NCI-H128 (cell line): ENCODE measurements around the gene GPR26.

Experiments
- DNase-seq: peaks from one replicate; lab custom pipeline; 2025; ENCODE audit not compliant: unreplicated experiment; lab: John Stamatoyannopoulos, UW

The GPR26 gene

DNA sequence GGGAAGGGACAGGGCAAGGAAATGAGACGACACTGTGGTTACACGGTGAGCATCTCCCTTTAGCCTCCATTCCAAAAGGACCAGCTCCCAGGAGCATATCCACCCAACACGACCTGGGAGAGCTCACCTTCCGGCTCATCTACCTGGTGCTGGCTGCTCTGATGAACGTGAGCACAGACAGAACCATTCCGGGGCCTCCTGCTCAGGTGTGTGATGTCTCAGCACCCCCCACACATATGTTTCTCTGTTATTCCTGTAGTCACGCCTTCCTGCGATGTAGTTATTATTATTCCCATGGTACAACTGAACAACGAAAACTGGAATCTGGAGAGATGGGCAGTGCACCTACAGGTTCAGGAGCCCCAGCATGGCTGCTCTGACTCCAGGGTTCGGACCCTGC is 20.5 kb upstream of the GPR26 start:
- no peak for DNase-seq

DNA sequence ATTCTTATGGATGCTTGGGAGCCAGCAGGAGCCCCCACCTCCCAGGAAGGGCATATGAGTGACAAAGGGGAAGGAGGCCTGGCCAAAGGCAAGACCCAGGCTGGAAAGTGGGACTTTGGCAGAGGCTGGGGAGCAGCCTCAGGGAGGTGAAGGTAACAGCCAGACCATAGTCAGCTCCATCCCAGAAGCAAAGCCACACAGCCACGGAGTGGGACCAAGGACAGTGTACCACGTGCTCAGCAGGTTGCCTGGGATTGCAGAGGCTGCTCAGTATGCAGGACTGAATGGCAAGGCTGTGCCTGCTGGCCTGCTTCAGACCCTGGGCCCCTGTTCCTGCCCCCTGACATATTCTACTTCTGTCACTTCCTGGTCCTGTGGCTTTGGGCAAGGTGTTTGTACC is 17.6 kb upstream of the GPR26 start:
- no peak for DNase-seq

DNA sequence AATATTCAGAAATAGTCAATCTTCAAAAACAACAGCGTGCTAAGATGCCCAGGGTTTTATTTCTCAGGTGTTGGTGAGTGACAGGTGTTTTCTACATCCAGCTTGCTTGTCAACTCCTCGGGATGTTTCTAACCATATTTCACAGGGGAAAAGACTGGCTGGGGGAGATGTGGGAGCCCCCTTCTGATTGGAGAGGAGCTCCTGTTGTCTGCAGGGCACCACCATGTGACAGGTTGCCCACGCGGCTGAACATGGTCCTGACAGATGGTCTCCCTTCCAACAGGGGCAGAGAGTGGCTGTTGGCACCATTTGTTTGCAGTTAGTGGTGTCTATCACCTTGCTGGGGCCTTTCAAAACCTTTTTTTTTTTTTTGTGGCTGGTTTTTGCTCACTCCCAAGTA is 16.5 kb upstream of the GPR26 start:
- no peak for DNase-seq

DNA sequence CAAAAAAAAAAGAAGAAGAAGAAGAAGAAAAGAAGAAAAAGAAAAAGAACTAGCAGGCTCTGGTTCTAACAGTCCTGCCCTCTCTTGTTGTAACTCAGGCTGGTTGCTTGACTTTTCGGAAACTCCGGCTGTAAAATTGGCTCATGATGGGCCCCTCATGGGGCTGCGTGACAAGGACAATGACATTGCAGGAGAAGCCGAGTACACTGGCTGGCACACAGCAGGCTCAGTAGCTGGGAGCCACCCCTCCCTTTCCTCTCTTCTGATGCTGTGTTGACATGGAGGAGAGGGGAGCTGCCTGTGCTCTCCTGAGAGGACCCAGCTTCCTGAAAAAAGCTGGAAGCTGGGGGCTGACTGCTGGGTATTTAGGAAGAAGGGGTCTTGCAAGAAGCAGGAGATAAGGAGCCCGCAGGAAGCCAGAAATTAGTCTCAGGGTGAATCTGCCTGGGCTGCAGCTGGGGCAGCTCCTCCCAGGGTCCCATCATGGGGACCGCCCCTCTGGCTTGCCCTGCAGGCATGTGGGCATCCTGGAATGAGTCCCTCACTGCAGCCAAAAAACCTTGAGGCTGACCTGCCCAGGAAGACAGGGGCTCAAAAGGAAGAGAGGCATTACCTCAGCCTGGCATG is 14.6 kb upstream of the GPR26 start:
- no peak for DNase-seq

DNA sequence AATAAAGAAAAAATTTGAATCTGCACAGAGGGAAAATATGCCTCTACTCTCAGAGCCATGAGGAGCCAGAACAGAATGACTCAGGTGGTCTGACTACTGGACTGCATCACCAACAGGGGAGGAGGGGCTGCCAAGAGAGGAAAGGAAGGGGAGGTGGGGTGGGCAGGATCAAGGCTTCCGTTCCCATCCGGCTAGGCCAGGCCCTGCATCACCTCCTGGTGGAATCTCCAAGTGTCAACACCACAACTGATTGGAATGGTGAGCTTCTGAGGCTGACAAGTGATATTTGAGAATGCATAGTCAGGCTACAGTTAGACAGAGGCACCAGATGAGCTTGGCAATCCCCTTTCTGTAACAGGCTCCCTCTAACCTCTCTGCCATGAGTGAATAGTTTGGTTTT is 10.4 kb upstream of the GPR26 start:
- no peak for DNase-seq

DNA sequence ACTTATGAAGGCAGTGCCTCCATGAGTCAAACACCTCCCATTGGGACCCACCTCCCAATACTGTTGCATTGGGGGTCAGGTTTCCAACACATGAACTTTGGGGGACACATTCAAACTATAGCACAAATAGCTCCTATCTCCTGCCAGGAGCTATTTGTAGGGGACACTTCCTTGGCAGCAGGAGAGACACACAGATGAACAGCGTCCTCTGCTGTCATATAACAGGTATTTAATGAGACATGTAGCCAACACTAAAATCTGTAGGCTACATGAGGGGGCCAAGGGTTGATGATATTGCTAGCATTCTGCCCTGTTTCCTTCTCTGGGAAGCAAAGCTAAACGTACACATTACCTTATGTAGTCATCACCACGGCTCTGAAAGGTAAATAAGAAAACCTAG is 2.6 kb upstream of the GPR26 start:
- DNase-seq: no peak

DNA sequence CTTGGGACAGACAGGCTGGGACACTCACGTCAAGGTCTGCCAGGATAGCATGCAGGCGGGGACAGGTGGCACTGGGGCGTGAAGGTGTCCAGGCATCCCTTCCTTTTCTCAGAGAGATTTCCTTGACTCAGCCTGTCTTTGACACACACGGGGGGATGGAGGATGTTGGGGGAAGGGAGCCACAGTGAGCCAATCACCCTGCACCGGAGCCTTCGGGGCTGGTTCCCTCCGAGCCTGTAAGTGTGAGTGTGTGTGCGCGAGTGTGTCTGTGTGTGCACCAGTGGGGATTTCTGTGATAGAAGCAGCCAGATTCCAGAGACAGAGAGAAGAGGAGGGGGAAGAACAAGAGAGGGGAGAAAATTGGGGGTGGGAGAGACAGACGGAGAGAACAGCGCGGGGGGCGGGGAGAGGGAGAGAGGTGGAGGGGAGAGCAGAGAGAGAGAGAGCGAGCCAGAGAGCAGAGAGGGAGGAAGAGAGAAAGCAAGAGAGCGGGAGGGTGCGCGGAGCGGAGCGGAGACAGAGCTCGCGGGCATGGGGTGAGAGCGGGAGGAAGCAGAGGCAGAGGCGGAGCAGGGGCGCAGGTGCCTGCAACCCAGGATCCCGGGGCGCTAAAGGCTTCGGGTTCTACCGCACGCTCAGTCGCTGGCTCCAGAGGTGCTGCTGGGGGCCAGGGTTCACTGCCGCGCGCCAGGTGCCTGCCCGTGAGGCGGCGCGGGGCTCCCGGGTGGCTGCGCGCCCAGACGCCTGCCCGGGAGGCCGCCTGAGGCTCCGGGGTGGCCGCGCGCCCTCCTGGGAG is 466 bp upstream of the GPR26 start:
- no peak for DNase-seq

DNA sequence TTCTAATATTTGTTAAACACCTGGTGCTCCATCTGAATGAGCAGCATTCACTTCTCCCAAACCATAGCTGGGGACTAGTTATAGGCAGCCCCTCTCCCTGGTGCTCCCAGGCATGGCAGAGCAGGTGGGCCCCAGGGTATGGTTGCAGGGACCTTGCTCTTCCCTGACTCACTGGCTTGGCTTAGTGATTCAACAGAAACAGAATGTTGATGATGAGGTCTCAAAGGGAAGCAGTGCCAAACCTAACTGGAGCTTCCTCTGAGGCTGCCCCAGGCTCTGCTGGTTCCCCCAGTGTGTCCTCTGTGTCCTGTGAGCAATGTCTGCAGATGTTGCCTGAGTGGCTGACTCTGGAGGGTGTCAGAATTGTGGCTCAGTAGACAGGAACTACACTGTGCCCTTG is 3.7 kb downstream of the GPR26 start:
- DNase-seq: no peak

DNA sequence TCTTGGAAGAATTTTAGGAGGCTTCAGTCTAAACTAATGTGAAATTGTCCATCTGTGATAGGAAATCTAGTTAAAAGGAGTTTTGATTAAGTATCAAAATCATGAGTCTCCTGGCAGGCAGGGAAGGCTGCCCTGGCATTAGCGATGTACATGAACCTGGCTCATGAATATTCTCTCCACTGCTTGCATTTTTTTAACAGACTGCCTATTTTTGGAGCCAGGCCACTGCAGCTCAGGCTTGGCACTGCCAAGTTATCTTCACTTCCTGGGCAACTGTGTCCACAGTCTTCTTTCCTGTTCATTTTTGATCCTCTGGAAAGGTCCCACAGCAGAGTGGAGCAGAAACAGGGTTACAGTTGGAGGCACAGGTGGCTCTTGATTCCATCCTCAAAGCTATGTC is 7.0 kb downstream of the GPR26 start:
- DNase-seq: no peak

DNA sequence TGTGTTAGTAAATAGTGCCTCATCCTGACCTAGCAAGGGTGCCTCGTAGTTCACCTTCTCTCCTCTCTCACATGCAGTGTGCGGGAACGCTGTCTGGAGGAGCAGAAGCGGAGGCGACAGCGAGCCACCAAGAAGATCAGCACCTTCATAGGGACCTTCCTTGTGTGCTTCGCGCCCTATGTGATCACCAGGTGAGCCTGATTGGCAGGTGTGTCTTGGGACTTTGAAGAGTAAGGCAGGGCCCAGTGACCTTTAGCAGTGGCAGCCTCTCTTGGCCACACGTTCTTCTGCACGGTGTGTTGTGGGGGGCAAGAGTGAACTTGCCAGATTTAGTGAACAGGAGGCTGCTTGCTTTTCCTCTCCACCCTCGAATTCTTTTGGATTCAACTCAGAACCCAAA is 8.6 kb downstream of the GPR26 start:
- no peak for DNase-seq

DNA sequence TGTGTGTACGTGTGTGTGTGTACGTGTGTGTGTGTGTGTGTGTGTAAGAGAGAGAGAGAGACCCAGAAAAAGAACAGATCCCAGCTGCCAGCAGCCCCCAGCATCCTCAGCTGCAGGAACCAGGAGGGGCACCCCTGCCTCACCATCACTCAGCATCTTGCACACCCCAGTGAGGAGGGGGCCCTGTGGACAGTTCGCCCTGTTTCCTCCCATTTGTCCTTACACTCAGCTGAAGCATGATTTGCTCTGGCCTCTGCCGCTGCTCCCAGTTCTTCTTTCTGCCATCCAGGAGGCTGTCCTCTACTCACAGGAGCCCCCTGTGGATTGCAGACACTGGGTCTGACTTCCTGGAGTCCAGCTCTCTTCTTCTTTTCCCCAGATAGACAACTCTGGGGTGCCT is 9.7 kb downstream of the GPR26 start:
- DNase-seq: no peak

DNA sequence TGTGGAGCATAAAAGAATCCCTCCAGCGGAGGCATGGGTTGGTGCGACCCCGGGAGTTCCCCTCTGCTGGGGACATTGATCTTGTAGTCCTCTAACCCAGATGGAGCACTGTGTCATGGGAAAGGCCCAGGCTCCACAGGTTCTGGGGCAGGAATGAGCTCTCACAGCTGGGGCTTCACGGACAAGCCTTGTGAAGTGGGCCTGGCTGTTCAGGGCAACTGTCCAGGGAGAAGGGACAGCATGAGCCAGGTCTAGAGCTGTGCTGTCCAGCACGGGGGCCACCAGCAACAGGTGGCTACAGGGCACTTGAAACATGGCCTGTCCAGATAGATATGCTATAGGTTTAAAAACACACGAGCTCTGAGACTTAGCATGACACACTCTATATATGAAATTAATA is 11.4 kb downstream of the GPR26 start:
- DNase-seq: no peak

DNA sequence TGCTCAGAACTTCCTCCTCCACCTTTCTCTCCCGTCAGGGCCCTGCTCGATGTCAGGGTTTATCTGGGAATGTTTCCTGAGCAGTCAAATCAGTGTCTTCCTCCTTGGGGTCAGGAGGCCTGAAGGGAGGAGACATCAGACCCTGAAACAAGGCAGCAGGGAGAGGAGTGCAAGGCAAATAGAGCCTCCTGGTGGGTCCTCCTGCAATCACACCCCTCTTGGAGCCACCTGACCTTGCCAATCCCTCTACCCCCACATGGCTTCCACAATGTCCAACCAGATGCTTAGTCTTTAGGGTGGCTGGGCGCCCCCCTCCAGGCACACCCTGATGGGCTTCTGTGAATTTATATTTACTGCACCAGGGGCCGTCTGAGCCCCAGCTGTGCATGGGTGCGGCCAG is 12.2 kb downstream of the GPR26 start:
- DNase-seq: no peak

DNA sequence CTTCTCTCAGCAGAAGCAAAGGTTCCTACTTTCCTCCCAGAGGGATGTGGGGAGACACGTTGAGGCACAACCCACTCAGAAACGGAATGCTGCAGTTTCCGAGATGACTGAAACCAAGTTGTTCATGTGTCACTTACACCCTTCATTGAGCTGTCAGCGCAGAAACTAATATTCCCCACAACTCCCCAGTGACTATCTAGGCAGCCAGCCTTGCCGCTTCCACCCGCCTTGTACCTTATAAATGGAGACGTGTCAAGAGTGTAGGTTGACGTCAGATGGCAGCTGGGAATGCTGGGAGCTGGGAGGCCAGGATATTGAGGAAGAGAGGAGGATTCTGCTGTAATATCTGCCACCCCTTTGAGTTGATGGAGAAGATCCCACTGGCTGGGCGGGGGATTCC is 15.1 kb downstream of the GPR26 start:
- DNase-seq: no peak

DNA sequence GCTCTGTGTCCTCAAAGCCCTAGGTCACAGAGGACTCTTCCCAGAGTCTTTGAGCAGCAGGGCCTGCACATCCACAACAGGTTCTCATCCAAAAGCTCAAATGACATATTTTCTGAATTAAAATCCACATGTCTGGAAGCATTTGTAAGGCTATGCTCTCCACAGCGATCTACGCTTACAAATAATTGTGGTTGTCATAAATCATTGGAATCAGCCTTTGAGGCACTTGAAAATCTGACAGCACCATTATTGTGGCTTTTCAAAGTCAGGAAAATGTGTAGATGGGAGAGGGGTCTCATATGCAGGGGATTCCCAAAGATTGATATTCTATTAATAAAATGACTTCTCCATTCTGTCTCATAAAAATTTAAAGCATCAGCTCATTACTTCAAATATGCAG is 16.3 kb downstream of the GPR26 start:
- DNase-seq: no peak

DNA sequence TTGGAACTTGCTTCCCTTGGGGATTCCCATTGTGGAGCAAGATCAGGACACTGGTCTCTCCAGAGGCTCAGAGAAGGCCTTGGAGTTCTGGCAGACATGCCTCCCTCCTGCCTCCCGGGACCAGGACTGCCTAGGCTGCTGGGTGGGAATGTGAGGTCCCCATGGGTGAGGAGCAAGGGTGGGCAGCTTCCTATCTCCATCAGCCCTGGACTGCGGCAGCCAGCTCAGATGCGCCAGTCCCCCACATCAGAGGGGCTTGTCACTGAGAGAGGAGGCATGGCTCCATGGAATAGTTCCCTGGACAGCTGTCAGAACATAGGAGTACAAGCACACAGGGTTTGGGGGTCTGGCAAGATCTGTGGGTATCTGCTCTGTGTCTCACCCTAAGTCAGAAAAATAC is 17.3 kb downstream of the GPR26 start:
- DNase-seq: no peak

DNA sequence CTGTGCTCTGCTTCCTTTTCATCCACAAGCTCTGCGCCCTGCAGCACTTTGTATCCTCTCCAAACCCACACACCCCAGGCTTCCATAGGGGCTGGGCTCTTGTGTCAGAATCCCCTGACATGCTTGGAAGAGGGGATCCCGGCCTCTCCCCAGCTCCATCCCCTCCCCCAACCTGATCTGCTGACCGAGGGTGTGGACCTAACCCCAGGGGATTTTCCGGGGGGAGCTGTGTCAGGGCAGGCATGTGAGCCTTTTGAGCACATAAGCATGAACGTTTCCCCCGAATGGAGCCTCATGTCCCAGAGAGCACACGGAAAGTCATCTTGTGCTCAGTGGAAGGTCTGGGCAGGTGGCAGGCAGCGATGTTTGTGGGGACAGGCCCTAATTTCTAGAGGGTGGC is 17.7 kb downstream of the GPR26 start:
- DNase-seq: no peak

DNA sequence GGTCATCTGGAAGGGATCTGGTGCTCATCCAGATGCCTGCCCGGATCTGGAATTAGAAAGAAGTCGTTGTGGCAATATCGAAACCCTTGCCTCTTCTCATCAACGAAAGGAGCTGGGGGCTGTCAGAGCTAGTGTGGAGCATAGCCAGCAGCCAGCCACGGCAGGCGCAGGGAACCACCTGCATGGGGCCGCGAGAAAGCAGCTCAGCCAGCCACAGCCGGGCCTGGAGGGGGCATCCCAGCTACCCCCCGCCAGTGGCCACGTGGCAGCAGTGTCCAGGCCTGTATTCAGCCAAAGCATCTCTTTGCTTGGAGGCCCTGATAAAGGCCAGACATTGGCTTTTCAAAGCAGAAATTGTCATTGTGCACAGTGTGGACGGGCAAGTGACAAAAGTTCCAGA is 19.1 kb downstream of the GPR26 start:
- DNase-seq: no peak

DNA sequence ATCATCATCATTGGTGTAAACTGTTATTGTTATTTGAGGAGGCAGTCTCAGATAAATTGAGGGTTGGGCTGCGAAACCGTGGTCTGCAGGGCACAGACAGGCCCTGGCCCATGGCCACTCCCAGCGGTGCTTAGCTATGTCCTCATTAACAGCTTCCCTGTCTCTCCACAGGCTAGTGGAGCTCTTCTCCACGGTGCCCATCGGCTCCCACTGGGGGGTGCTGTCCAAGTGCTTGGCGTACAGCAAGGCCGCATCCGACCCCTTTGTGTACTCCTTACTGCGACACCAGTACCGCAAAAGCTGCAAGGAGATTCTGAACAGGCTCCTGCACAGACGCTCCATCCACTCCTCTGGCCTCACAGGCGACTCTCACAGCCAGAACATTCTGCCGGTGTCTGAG is 21.6 kb downstream of the GPR26 start:
- DNase-seq: no peak

DNA sequence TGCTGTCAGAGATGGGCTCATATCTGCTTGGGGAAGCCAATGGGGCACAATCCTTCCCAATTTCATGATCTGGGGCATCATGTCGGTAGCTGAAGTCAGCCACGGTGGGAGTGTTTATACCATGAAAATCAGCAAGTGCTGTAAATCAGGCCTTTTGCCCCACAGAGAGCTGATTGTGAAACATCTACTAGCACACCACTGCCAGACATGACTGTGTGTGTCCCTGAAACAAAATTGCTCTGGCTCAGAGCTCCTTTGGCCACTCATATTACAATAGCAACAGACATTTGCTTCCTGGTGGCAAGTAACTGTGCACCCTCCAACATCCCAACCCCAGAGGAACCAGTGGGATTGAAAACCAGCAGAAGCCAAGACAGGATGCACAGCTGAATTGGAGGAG is 23.7 kb downstream of the GPR26 start:
- no peak for DNase-seq

DNA sequence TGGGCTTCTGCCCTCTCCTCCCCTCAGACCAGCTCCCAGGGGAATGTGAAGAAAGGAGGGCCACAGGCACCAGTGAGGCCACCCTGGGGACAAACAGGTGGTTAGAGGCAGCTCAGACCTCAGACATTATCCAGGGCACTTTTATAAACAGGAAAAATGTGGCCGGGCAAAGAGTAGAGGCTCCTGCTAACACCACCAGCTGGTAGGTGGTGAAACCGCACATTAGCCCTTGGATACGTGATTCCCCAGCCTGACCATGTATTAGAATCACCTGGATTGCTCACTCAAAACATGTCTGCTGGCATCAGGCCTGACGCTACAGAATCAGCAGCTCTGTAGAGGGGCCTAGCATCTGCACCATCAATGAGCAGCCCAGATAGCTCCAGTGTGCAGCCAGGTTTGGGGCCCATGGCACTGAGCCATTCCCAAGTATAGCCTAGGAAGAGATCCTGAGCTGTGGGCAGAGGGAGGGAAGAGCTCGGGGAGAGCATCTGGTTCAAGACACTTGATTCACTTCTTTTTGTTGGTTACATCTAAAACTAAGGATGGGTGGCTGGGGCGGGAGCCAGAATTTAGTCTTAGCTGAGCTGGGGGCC is 37.1 kb downstream of the GPR26 start:
- DNase-seq: no peak

DNA sequence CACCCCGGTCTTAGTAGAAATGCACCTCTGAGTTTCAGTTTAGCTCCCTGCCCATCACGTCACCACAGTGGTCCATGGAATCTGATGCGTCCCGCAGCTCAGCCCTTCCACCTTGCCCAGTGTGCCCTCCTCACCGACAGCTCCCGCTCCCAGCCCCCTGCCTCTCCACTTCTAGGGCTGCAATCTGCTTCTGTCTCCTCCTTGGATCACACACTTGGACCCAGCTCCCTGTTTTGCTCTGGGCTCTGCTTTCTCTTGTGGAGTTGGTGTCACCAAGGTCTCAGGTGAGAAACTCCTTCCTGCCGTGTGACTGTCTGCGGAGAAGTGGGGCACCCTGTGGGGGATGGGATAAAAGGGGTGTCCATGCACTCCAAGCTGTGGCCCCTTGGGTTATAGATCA is 37.9 kb downstream of the GPR26 start:
- no peak for DNase-seq

DNA sequence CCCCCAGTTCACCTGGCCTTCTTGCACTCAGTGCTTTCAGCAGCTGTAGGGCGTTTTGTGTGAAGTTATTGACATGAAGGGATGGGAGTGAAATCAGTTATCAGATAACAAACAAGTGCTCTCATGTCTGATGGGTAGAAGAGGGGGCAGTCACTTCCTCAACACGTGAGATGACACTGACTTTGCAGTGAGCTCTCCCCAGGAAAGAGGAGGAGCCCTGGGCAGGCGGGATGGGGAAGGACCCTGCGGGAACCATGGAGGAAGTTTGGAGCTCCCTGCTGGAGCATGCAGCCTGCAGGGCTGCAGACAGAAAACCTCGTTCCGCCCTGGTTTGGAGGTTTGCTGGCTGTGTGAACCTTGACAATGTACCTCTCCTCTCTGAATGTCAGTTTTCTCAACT is 38.7 kb downstream of the GPR26 start:
- no peak for DNase-seq
